HG03571 (cell line): ENCODE measurements around the gene GTF2A1.

Experiments
- ATAC-seq: cut with Tn5 transposase; IDR thresholded peaks from one replicate; pipeline ENCODE4 v1.9.1; 2021; ENCODE audit not compliant: unreplicated experiment

The GTF2A1 gene

DNA sequence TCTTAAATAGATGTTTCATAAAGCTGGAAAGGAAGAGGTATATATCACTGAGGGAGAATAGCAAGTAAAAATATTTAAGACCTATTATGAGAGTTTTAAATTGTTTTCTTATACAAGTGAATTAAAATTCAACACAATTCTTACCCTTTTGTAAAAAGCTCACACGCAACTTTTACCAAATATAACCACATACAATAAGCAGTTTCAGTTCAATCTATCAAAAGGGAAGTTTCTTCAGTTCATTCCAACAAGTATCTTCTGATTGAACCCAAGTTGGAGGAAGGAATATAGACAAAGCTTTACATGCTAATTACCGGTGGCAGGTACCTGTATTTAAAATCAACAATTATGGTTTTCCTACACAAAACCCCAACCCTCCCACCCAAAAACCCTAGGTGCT lies 41.1 kb downstream of the GTF2A1 start:
- no peak for ATAC-seq

DNA sequence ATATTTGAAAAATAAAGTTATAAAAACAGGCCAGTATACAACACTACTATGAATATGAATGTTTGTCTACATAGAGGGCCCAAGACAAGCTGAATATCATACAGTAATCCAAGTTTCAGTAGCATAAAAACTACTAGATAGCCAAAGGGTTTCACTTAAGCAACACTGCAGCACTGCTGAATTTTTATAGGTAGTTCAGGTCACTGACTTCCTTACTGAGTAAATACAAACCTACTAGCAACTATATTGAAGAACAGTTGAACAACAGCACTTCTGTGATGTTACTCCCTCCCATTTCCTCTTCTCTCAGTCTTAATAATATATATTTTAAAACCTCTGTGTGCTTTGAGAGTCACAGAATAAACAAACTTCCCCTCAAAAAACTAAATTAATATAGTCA lies 42.7 kb downstream of the GTF2A1 start:
- no peak for ATAC-seq

DNA sequence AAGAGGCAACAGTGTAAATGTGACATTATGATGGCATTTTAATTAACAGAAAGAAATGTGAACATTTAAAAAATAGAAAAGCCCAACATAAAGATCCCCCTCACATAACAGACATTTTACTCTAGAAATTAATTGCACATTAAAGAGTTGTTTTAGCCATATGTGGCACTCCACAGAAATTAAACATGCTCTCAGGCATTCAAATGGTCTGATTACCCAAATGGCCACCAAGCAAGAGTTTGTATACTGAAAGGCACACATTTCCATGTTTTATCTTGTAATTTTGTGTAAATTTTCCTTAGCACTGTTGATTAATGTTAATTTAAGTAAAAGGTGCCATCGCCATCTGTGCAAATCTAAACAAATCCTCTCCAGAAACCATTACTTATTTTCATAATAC lies 43.5 kb downstream of the GTF2A1 start:
- ATAC-seq = no peak

DNA sequence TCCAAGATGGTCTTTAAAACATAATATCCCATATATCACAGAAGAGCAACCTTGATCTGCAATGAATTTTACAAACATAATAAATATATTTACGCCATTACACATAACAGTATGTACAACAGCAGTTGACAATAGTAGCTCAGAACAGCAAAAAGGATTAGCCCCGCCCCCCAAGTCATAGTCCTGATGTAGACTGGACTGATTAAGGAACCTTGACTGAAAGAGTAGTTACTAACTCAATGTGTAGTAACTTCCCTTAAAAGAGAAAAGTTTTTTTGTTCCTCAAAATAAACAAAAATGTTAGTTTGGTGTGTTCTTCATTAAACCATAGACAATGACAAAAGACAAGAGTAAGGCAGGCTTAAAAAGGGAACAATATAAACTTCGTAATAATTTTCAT lies 44.5 kb downstream of the GTF2A1 start:
- no peak for ATAC-seq

DNA sequence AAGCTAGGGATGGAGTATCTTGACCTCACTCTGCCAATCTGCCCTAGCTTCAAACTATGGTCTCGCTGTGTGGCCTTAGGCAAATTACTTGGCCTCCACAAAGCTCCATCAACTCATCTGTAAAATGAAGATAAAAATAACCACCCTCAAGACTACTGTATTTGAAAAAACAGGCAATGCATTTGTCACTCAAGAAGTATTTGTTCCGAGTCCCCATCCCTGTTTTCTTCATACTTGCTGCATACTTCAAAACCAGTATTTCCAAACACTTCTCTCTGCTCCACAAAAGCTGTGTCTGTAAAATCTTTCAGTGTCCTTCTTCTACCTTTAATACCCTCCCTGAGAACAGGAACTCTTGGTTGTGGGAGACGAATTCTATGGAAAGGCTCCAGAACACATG lies 47.9 kb downstream of the GTF2A1 start:
- ATAC-seq = no peak

DNA sequence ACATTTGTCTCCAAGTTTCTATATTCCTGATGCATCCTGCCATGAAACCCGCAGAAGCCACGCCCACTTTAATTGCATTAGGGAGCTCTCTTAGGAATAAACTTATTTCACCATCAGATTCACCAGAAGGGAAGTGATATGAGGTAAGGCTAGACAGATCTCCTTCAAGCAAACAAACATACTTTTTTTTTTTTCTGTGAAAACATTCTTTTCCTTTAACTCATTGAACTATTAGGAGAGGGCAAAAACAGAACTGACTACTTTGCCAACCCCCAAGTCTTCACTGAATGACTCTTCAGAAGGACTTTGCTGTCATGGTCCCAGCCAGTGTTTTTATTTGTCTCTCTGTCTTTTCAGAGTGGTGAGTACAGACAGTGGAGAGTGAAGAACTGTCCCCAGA lies 48.4 kb downstream of the GTF2A1 start:
- no peak for ATAC-seq

DNA sequence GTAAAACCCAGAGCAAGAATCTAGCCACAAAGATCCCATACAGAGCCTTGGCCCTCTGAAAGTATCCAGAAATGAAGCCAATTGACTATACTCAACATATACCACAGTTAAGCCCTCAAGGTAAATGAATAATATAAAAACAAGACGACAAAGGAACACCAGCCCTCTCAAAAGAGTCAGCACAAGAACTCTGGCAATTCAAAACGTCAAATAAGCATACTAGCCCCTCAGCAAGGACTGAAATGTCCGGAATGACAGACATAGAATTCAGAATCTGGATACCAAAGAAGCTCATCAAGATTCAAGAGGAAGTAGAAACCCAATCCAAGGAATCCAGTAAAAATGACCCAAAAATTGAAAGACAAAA lies 49.9 kb downstream of the GTF2A1 start:
- ATAC-seq = no peak

DNA sequence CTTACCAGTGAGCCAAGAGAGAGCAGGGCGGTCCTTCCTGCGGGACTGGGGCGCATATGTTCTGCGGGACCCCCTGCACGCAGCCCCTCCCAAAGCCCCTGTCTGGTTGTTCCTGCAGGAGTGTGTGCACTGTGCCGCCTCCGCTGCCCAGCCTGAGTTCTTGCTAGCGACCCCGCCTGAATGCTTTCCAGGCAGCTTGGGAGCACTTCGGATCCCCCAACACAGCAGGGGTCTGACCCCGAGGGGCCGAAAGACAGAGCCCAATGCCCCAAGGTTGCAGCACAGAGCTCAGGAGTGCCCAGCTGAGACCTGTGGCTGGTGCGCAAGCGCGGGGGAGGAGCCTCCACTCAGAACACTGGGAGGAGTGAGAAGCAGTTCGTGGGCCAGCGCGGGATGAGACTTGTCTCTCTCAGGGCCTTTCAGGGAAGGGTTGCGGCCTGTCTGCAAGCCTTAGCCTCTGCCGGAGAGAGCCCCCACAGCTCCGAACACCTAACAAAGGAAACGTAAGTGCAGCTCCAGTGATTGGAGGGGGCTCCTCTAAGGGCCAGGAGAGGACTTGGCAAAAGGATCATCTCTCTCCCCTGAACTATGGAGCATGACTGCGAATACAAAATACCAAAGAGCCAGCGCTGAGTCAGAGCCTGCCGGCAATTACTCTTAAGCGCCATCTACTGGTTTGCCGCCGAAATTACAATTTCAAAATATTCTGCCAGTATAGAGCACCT lies 50.5 kb downstream of the GTF2A1 start:
- peak; percentile 95 for ATAC-seq

DNA sequence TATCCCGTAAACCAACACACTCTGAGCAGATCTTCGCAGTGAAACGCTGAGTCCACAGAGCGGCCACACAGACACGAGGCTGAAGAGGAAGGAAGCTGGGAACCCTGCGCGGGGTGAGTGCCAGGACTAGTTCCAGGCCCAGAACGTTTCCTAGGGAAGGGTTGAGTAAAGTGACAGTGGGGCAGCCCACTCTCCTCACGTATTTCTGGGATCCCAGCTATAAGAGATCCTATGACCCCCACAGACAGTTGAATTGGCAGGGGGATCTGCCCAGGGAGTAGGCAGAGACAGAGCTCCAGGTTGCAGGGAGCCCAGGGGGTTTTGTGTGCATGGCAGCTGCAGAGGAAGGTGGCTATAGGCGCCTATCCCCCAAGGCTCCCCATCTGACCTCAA lies 51.1 kb downstream of the GTF2A1 start:
- ATAC-seq = peak; percentile 12

DNA sequence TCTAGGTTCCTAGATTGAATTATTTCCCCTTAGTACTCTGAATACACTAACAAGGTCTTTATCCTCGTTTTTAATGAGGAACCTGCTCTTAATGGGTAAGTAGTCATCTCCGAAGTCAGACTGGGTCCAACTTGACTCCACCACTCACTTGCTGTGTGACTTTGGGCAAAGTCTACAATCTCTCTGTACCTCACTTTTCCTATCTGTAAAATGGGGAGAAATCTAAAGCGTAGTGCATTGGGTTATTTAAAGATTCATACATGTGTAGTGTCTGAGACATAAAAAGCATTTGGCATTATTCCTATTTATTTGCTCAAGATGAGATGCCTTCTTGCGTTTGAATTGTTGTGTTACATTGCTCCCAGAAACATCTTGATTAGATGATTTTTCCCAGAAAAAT lies 51.5 kb downstream of the GTF2A1 start:
- ATAC-seq = no peak

DNA sequence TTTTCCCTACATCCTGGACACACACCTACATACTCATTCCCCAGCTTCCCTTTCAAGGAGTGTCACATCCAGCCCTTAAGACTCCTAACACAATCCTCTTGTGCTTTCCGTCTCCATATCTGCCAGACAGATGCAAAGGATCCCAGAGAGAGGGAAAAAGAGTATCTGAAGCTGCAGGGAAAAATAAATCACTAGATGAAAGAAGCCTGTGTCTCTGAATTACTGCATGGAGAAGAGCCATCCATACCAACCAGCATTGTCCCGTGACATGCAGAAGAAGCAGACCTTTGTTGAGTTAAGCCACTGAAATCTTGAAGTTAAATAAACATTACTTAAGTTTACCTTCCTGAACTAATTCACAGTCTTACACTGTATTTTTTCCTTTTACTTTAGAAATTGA lies 54.6 kb downstream of the GTF2A1 start:
- ATAC-seq = no peak

DNA sequence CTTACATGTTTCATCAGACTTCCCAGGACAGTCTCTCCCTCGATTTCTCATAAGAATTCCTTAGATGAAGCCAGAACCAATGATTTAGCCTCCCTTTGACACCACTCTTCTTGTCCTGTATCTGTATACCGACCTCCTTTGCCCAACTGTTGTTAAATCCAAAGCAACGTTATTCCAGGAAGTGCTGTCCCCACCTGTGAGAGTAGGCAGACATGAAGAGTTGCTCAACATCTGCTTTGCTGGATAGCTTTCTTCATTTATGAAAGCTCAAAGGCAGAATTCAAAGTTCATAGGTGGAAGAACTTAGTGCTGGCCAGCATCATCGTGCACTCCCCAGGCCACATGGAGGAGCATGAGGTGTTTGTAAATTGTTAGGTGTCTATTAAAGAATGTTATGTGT lies 55.6 kb downstream of the GTF2A1 start:
- ATAC-seq = no peak

DNA sequence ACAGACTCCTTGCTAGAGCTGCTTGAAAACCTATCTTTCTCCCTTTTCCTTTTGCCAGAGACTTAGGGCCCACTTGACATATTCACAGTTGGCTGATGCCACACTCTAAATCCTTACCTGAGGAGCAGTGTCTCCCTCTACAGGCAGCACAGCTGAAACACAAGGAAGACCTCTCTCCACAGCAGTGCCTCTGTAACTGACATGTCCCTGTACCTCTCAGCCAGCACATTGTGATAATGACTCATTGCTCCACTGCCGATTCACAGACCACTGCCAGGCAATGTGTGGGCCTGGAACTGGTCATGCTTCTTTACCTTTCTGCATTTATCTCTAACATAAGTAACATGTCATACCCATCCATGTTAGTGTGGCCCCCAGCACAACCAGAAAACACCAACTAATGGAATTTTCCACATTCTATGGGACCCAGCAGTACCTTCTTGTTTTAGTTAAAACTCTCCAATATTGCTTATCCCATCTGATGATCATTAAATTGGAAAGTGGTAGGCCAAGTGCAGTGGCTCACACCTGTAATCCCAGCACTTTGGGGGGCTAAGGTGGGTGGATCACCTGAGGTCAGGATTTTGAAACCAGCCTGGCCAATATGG lies 56.5 kb downstream of the GTF2A1 start:
- ATAC-seq = peak; percentile 88

DNA sequence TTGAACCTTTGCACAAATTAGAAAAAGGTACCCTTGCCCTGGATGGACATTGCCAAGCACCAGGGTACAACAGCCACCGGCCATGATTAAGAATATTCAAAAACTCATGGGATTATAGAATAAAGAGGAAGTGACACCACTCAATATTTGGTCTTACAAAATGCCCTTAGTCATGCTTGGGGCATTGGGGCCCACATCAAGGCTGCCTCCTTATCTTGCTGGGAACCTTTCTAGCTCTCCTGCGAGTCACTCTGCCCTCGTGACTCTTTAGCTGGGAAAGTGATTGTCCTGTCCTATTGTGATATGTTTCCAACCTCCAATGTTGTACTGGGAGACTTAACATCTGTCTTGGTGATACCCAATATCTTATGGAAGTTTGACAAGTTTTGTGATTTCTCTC lies 57.8 kb downstream of the GTF2A1 start:
- ATAC-seq = no peak

DNA sequence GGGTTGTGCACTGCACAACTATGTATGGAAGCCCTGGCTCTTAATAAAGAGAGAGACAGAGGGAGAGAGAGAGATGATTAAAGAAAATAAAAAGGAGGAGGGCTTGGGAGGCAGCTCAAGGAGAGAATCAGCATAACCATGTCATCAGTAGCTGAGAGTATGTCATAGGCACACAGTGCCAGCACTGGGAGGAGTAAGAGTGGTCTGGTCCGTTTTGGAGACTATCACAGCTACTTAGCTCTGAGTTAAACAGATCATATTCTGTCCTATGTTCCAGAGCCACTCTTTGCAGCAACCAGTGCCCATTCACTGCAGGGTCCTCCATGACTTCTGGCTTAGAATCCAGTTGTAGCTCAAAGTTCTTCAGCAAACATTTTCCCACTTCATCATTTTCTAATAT lies 59.0 kb downstream of the GTF2A1 start:
- no peak for ATAC-seq

DNA sequence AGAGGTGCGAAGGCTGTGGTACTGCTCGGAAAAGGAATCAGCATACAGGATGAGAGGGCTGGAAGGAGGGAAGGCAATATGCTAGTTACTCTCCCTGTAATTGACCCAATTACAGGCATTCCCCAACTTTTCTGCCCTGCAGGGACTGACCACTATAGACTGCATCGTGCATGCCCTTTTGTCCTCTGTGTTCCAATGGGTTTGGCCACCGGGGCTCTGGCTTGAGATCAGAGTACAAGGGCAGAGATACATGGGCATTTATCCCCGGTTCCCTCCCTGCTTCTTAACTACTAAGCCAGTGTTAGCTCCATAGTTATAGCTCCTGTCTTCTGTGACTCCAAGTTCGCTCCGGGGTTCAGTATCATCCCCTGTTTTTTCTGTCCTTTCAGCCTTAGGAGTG lies 59.7 kb downstream of the GTF2A1 start:
- ATAC-seq = no peak

DNA sequence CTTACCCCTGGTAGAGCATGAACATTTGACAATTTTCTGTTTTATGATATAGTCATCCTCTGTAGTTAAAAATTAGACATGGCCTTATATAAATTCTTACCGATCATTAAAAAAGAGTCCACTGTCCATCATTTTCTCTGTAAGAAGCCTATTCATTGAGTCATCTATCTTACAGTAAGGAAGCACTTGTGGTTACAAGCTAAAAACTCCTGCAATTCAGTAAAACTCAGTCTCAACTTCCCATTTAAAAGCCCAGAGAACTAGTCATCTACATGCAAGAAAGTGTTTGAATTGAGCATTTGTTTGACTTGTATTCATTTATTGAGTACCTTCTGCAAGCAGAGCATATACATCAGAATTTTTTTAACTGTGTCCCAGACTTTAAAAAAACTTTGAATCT lies 63.3 kb downstream of the GTF2A1 start:
- ATAC-seq = no peak

DNA sequence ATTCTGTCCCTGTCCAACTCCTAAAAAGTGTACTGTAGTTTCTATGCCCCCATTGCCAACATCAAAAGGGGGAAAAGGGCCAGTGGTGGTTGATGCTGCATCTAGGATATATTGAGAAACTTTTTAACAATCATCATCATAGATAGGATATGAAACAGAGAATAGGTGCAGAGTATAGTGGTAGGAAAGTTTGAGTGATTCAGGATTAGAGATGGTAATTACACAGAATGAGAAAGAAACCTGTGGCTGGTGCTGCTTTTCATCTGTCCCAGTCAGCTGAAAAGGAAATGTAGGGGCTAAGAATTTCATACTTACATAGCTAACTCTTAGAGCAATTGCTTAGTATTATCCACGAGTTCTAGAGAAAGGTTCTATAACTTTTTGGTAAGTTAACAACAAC lies 67.6 kb downstream of the GTF2A1 start:
- no peak for ATAC-seq

DNA sequence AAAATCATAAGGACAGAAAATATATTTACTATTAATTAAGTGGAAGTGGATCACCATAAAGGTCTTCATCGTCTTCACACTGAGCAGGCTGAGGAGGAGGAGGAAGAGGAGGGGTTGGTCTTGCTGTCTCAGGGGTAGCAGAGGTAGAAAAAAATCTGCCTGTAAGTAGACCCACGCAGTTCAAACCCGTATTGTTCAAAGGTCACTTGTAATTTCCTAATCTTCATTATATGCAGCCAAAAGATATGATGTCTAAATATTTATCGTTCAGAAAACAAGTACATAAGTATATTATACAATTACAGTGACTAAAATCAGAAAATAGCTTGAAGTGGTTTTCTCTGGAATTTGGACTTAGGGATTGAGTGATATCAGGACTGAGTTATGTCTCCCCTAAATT lies 72.1 kb downstream of the GTF2A1 start:
- no peak for ATAC-seq

DNA sequence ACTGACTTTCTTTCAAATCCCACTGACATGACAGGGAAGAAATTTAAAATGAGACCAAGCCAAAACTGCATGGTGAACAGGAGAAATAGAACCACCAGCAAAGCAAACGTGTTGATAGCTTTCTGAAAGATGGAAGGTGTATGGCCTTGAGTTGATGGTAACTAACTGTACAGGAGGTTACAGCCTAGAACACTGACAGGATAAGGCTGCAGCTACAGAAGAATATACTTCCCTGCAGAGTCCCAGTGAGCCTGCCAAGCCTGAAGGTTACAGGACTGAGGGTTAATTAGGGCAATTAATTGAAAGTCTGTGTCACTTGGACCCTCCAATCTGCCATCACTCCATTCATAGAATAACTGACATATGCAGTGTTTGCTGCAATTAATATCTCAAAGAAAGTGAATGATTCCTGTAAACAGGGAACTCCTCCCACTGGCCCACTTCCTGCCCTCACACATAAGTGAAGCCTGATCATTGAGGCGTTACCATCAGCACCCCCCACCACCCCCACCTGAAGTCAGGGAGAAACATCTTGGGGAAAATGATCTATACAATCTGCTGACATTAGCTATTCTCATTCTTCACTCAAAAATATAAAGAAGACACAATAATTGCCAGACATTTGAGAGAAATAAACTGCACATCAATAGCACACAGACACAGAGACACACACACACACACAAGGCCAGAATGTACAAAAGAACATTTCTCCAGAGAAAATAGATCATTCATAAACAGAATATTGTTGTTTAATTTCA lies 73.4 kb downstream of the GTF2A1 start:
- ATAC-seq = peak; percentile 78

DNA sequence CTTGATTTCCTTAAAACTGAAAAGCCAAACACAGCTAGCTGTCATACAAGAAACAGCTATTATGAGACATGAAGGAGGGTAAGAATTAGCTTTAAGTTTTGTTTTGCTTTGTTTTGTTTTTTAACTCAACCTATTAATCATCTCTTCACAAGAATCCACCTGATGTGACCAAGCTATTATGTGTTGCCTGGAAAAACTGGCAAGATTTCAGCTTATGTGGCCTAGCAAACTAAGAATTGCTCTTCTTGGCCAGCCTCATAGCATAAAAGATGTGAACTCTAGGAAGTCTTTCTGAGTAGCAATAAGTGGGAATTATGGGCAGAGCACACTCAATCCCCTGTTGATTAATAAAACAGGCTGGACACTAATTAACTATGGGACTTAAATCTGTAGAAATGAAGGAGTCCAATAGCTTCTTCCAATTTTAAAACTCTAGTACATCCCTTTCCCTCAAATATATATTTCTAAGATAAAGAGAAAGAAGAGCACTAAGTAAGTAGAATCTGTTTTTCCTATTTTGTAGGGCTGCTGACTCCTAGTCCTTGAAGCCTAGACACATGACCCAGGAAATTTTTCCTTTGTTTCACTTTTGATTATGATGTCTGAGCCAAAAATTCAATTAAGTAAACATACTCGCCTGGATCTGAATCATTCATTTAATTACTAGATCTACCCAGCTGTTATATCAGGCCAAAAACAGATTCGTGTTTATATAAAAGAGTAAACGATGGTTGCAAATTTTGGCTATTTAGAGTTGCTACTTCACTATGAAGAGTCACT lies 75.7 kb downstream of the GTF2A1 start:
- ATAC-seq = no peak

DNA sequence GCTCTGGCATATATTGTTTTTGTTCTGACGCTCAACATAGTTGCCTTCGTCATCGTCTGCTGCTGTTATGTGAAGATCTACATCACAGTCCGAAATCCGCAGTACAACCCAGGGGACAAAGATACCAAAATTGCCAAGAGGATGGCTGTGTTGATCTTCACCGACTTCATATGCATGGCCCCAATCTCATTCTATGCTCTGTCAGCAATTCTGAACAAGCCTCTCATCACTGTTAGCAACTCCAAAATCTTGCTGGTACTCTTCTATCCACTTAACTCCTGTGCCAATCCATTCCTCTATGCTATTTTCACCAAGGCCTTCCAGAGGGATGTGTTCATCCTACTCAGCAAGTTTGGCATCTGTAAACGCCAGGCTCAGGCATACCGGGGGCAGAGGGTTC lies 77.0 kb downstream of the GTF2A1 start:
- ATAC-seq = no peak
